GM19467 (cell line): Measurements from ENCODE around the gene CCDC184.

ENCODE experiments used
- ATAC-seq: cut with Tn5 transposase; IDR thresholded peaks from one replicate; pipeline ENCODE4 v1.9.1; 2021; ENCODE audit warnings: mild to moderate bottlenecking, moderate library complexity; ENCODE audit not compliant: unreplicated experiment

Gene CCDC184

GRCh38 chr12:48177982-48178381 is 5.5 kb upstream of the CCDC184 start:
- no peak for ATAC-seq

DNA sequence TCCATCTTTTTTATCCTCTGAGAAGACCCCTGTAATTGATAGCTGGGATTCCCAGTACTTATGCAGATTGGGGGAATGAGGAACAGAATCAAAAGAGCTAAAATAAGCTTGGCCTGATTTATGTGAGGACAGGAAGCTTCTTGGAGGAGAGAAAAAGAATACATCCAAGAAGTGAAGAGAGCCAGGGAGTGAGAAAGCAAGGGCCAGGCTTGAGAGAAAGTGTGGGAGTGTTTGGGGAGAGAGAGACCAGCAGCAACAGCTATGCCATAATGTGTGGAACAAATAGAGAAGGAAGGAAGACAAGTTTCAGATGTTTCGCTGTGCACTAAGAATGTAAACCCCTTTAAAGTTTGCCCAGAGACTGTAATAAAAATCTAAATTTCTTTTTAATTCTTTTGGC is 4.0 kb upstream of the CCDC184 start:
- ATAC-seq: no peak

GRCh38 chr12:48180424-48180823 is 3.0 kb upstream of the CCDC184 start:
- ATAC-seq: no peak

DNA sequence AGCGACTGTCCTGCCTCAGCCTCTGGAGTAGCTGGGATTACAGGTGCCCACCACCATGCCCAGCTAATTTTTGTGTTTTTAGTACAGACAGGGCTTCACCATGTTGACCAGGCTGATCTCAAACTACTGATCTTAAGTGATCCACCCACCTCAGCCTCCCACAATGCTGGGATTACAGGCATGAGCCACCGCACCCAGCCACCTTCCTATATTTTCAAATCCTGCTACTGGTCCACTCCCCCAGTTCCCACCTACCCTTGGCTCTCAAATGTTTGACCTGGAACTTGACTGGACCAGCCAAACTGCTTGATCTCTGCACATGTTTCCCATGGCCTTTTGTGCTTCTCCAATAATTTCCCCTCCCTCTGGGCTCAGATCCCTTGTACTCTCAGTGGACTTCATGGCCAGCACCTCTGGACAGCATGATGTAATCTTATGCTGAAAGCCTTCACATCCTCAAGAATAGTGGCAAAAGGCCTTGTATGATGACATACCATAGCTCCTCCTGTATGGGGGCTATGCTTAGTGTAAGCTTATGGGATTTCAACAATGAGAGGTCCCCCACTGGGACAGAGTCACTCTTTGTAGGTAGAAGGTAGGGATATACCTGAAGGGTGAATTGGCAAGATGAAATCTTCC is 2.5 kb upstream of the CCDC184 start:
- ATAC-seq: no peak

- ATAC-seq: no peak
Observed at GRCh38 chr12:48182631-48183030, 813 bp upstream of the CCDC184 start.

DNA sequence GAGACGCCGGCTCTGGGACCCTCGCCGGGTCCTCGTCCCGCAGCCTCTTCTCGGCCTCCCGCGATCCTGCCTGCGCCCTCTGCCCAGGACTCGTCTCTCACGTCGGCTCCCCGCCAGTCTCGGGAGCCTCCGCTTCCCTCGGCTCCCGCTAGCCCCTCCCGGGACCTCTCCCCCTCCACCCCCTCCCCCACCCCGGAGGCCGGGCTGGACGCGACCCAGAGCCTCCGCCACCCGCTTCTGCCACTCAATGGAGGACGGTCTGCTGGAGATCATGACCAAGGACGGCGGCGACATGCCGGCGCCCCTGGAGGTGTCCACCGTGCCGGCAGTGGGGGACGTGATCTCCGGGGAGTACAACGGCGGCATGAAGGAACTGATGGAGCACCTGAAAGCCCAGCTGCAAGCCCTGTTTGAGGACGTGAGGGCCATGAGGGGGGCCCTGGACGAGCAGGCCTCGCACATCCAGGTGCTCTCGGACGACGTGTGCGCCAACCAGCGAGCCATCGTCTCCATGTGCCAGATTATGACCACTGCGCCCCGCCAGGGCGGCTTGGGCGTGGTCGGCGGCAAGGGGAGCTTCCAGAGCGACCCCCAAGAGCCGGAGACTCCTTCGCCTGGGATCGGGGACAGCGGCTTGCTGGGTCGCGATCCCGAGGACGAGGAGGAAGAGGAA is 568 bp downstream of the CCDC184 start:
- peak; percentile 11 for ATAC-seq

GRCh38 chr12:48184549-48184922 is 1.1 kb downstream of the CCDC184 start:
- ATAC-seq: no peak

- no peak for ATAC-seq
Observed at GRCh38 chr12:48185181-48185919, 1.9 kb downstream of the CCDC184 start.

DNA sequence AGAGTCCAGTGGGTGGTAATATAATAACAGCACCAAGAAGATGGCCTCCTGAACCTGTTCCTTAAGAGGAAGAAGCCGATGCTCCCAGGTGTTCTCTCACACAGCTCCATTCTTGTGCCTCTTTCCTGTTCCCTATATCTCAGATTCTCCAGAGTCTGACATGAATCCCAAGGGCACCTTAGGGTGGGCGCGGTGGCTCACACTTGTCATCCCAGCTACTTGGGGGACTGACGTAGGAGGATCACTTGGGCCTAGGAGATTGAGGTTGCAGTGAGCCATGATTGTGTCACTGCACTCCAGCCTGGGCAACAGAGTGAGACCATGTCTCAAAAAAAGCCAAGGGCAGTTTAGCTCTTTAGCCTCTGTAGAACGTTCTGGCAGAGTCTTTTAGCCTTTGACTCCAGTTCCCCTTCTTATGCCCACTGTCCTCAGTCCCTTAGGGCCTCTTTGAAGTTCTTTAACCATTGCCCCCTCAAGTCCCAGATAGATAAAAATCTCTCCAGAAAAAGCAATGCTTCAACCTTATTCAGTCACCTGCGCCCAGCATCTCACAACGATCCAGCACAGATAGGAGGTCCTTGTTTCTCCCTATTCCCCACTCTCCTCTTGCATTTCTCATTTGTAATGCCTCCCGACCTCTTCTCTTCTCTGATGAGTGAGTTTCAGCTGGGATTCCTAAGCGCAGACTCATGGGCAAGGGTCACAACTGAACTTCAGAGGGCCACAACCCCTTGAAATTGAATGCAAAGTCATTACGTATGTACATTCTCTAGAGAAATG is 4.7 kb downstream of the CCDC184 start:
- ATAC-seq: no peak

- ATAC-seq: peak; percentile 65
Observed at GRCh38 chr12:48189331-48190125, 6.1 kb downstream of the CCDC184 start.

GRCh38 chr12:48191096-48191495 is 7.7 kb downstream of the CCDC184 start:
- no peak for ATAC-seq

DNA sequence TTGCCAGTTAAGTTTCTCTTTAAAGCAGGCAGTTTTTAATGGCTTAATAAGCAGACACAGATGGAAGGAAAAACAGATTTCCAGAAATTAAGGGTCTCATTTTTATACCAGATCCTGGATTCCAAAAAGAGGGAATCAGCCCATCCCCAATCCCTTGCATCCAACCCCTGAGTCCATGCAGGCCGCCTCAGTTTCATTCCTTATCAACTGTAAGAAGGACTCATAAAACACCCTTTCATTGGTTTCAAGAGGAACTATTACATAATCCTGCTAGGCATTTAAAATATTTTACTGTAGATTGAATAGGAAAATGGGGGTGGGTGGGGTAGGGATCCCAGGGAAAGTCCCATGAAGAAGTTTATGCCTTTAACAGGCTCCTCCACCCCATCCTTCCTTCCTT is 9.4 kb downstream of the CCDC184 start:
- no peak for ATAC-seq

- ATAC-seq: no peak
Observed at GRCh38 chr12:48193623-48194022, 10.2 kb downstream of the CCDC184 start.

GRCh38 chr12:48194799-48195201 is 11.4 kb downstream of the CCDC184 start:
- ATAC-seq: no peak

- peak; percentile 10 for ATAC-seq
Observed at GRCh38 chr12:48197549-48197970, 14.1 kb downstream of the CCDC184 start.

DNA sequence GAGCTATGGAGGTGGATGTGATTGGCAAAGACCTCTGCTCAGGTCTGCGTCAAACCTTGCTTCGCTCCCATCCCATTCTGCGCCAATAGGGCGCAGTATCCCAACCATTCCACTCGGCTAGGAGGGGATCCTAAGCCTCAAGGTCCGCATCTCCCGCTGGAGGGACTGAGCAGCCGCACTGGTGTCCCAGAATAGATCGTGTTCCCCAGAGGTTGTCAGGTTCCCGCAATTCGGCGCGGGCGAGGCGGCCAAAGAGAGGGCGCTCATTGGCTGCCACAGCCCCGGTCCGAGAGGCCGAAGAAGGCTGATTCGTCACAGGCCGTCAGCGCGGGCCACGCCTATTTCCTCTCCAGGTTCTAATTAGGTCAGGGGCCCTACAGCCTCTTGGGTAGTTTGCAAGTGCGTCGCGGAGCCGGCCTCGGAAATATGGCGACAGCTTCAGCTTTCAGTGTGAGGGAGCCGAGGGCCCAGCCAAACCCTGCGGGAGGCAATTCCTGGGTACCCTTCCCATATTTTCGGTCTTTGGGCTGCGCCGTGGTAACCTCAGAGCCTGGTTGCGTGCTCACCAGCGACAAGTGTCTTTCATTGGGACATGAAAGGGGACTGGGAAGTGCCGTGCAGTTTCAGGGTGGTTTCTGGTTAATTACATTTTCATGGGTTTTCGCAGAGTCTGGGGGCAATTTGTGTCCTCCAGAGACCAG is 14.7 kb downstream of the CCDC184 start:
- ATAC-seq: peak; percentile 99

GRCh38 chr12:48198672-48198971 is 15.2 kb downstream of the CCDC184 start:
- no peak for ATAC-seq

DNA sequence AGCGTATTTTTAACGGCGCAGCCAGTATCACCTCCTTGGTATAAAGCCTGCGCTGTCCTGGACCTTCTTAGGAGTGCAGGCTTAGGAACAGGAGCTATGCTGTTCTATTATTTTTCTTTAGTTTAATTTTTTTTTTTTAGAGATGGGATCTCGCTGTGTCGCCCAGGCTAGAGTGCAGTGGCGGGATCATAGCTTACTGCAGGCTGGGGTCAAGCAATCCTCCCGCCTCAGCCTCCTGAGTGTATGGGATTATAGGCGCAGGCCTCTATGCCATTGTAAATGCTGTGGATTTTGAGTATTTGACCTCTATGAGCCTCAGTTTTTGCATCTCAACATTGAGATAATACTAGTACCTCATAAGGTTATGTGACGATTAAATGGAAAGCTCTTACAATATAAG is 15.5 kb downstream of the CCDC184 start:
- ATAC-seq: no peak

GRCh38 chr12:48199774-48200221 is 16.4 kb downstream of the CCDC184 start:
- no peak for ATAC-seq

DNA sequence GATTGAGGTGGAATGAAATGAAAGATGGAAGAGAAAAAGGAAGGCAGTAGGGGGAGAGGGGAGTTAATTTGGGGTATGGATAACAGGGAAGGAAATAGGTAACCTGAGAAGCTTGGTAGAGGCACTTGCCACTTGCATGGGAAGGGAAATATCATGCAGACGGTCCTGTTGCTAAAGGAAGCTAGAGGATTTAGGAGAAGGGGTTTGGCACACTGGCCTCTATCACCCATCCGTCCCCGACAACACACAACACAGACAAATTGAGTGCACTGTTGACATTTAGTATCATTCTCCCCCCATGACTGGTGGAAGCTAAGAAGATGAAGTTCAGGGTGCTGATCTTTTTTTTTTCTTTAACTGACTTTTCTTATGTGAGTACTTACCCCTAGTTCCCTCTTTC is 17.6 kb downstream of the CCDC184 start:
- no peak for ATAC-seq
